GM13976 (cell line): ENCODE data around the gene ZBTB48.
"Not testable (repeated sequence)": the region's sequence is repeated elsewhere in the genome, so short reads cannot be mapped to it uniquely, and the experiment has no call there.

Experiments
- DNase-seq: peaks from one replicate; pipeline ENCODE4 v3.0.0; 2012; ENCODE audit warnings: low spot score
- CTCF ChIP-seq: IDR thresholded peaks from 2 replicates; pipeline ENCODE4 v1.5.1; 2012; ENCODE audit warnings: borderline replicate concordance, mild to moderate bottlenecking; ENCODE audit not compliant: insufficient read depth; ENCODE audit errors: extremely low read depth, missing control alignments, control extremely low read depth
- in situ Hi-C: fragments of 300-500 bp; cut with MboI; formaldehyde crosslinking; loops from one replicate; pipeline ENCODE4 v1.12.0; 2022; ENCODE audit warnings: low sequenced_read_pairs, mixed read lengths, inconsistent platforms; ENCODE audit not compliant: unreplicated experiment

Gene ZBTB48

GRCh38 chr1:6554907-6555778, 24.7 kb upstream of the ZBTB48 start, which contains the start of gene TAS1R1:
TSS of gene TAS1R1 (plus strand) at chr1:6555307. CDS start at chr1:6555374, 67 bp downstream.
- DNase-seq = no peak
- TF ChIP-seq CTCF = no peak
- in situ Hi-C loops = no loop called here

- in situ Hi-C loops = no loop called here
- TF ChIP-seq CTCF = no peak
These were observed 22.2 kb upstream of the ZBTB48 start for GRCh38 chr1:6557597-6557996.

GRCh38 chr1:6559161-6559560, 20.6 kb upstream of the ZBTB48 start:
- in situ Hi-C loops, DNase-seq: not testable (repeated sequence)

More at GRCh38 chr1:6557597-6557996, 22.2 kb upstream of the ZBTB48 start:
- DNase-seq = no peak

GRCh38 chr1:6560267-6560666, 19.5 kb upstream of the ZBTB48 start:
- TF ChIP-seq CTCF = no peak
- DNase-seq = no peak
- in situ Hi-C loops = no loop called here

- TF ChIP-seq CTCF = no peak
- DNase-seq = no peak
- in situ Hi-C loops = no loop called here
These were observed 10.8 kb upstream of the ZBTB48 start for GRCh38 chr1:6569033-6569432.

- no peak for DNase-seq
- no peak for TF ChIP-seq CTCF
- in situ Hi-C loops = no loop called here
These were observed 9.7 kb upstream of the ZBTB48 start for GRCh38 chr1:6570100-6570499.

- TF ChIP-seq CTCF = no peak
- DNase-seq = no peak
- in situ Hi-C loops = no loop called here
These were observed 8.8 kb upstream of the ZBTB48 start for GRCh38 chr1:6570987-6571386.
